Right atrium auricular region (tissue), 2 donors: ENCODE measurements around the gene DEPDC5. TPM values are rescaled to one million over a fixed set of nuclear protein-coding genes. Genes with fewer than 3 reads are reported as not detected.

Experiments
- DNase-seq: peaks from one replicate; pipeline ENCODE4 v3.0.0-alpha.2; 2019; ENCODE audit warnings: low spot score
- H3K27ac ChIP-seq, 2 donors: fragments of 200-600 bp; sonication (generic); 1 replicate in 1 of 2; 2 replicates in 1 of 2; pipeline ENCODE4 v1.5.1; 2016 to 2019
- H3K27me3 ChIP-seq, 2 donors: fragments of 200-600 bp; sonication (generic); one replicate each; pipeline versions ENCODE4 v1.5.1 to v1.6.0; 2017 to 2019
- H3K36me3 ChIP-seq: fragments of 200-600 bp; sonication (generic); one replicate; pipeline ENCODE4 v1.5.1; 2016
- H3K4me1 ChIP-seq, 2 donors: fragments of 200-600 bp; sonication (generic); one replicate each; pipeline versions ENCODE4 v1.5.1 to v1.6.0; 2017 to 2019
- H3K4me3 ChIP-seq, 2 donors: fragments of 200-600 bp; sonication (generic); 1 replicate in 1 of 2; 2 replicates in 1 of 2; pipeline ENCODE4 v1.5.1; 2017 to 2019; ENCODE audit warnings: mild to moderate bottlenecking in 1 of 2, moderate library complexity in 1 of 2
- H3K9me3 ChIP-seq, 2 donors: fragments of 200-600 bp; sonication (generic); one replicate each; pipeline ENCODE4 v1.5.1; 2019
- CTCF ChIP-seq, 2 donors: fragments of 200-600 bp; sonication (generic); IDR thresholded peaks; one replicate each; pipeline ENCODE4 v1.5.1; 2019; ENCODE audit warnings: antibody characterized with exemption in 2 of 2
- total RNA-seq, 2 donors: library from RNA; depleted of rRNA; stranded (reverse); fragments of >200 nt; gene quantifications; one replicate each; pipeline ENCODE4 v1.1.0, GENCODE V29; 2016

DEPDC5 gene
- total RNA-seq, 2 donors from 2014 or later, result 7.0 to 8.6 TPM

GRCh38 chr22:31844941-31845340 is 91.1 kb downstream of the DEPDC5 start:
- DNase-seq, result no peak
- H3K27me3 ChIP-seq, result no peaks in the 10 kb centered on the region
- no peak overlapping the region for H3K4me3 ChIP-seq
- no peaks in the 10 kb centered on the region for H3K9me3 ChIP-seq
- TF ChIP-seq CTCF (IDR thresholded peaks at IDR 0.05), result no peak
- peaks cover 79% of the 10 kb centered on the region for H3K36me3 ChIP-seq
- no peak overlapping the region for H3K27ac ChIP-seq
- H3K4me1 ChIP-seq, result no peaks in the 10 kb centered on the region

- H3K4me3 ChIP-seq, result no peak overlapping the region
- H3K27me3 ChIP-seq, result no peaks in the 10 kb centered on the region
- H3K27ac ChIP-seq, result no peak overlapping the region
- TF ChIP-seq CTCF (IDR thresholded peaks at IDR 0.05), result no peak
- DNase-seq, result no peak
- H3K36me3 ChIP-seq, result peaks cover 79% of the 10 kb centered on the region
- H3K9me3 ChIP-seq, result no peaks in the 10 kb centered on the region
- H3K4me1 ChIP-seq, result no peaks in the 10 kb centered on the region
Observed at GRCh38 chr22:31846161-31847115, 92.6 kb downstream of the DEPDC5 start.

GRCh38 chr22:31848411-31848810 is 94.6 kb downstream of the DEPDC5 start:
- H3K4me3 ChIP-seq, result no peak overlapping the region
- no peaks in the 10 kb centered on the region for H3K27me3 ChIP-seq
- H3K4me1 ChIP-seq, result no peaks in the 10 kb centered on the region
- no peak overlapping the region for H3K27ac ChIP-seq
- no peak for DNase-seq
- no peaks in the 10 kb centered on the region for H3K9me3 ChIP-seq
- H3K36me3 ChIP-seq, result peaks cover 66% of the 10 kb centered on the region
- no peak for TF ChIP-seq CTCF (IDR thresholded peaks at IDR 0.05)

- H3K27ac ChIP-seq, result no peak overlapping the region
- H3K4me1 ChIP-seq, result no peaks in the 10 kb centered on the region
- no peak for DNase-seq
- H3K36me3 ChIP-seq, result peaks cover 50% of the 10 kb centered on the region
- H3K27me3 ChIP-seq, result no peaks in the 10 kb centered on the region
- no peak overlapping the region for H3K4me3 ChIP-seq
- no peaks in the 10 kb centered on the region for H3K9me3 ChIP-seq
- no peak for TF ChIP-seq CTCF (IDR thresholded peaks at IDR 0.05)
Observed at GRCh38 chr22:31850135-31850534, 96.3 kb downstream of the DEPDC5 start.

- Histone ChIP-seq H3K27ac (no peak overlapping the region), H3K9me3 (no peaks in the 10 kb centered on the region), H3K27me3 (no peaks in the 10 kb centered on the region), H3K4me3 (no peak overlapping the region), H3K4me1 (no peaks in the 10 kb centered on the region), H3K36me3 (peaks cover 40% of the 10 kb centered on the region)
- TF ChIP-seq CTCF (IDR thresholded peaks at IDR 0.05), result no peak
- DNase-seq, result no peak
Observed at GRCh38 chr22:31852691-31853421, 99.0 kb downstream of the DEPDC5 start.
